Uterus (tissue), 2 donors: Measurements from ENCODE around the gene STIMATE.

Source experiments
- CTCF ChIP-seq, 4 experiments: fragments of 200-600 bp in 2 of 4; fragments of 450-650 bp in 2 of 4; sonication (generic) in 2 of 4; IDR thresholded peaks; one replicate each; pipeline ENCODE4 v1.5.1; 2016 to 2019; ENCODE audit warnings: antibody characterized with exemption in 4 of 4, mild to moderate bottlenecking in 2 of 4, moderate library complexity in 1 of 4
- POLR2A ChIP-seq, 2 donors: fragments of 450-650 bp; IDR thresholded peaks; one replicate each; pipeline ENCODE4 v1.6.1; 2016; ENCODE audit warnings: antibody characterized with exemption in 2 of 2, mild to moderate bottlenecking in 1 of 2, moderate library complexity in 1 of 2

- TF ChIP-seq CTCF (IDR thresholded peaks at IDR 0.05) (no peak), POLR2A (IDR thresholded peaks at IDR 0.05) (no peak)
Measured at GRCh38 chr3:52824037-52824436, 73.3 kb downstream of the STIMATE start.
